HFFc6 (cell line): ENCODE data around the gene ANAPC2. TPM values are rescaled to one million over a fixed set of nuclear protein-coding genes. Genes with fewer than 3 reads are reported as not detected.

Experiments used
- DNase-seq: peaks from one replicate; pipeline ENCODE4 v3.0.0-alpha.2; 2018
- H3K27ac Mint-ChIP-seq: 2 replicates; pipeline ENCODE4 v1.8.0; 2020; ENCODE audit warnings: mild to moderate bottlenecking, mixed read lengths
- H3K27me3 Mint-ChIP-seq: 2 replicates; pipeline ENCODE4 v1.8.0; 2021; ENCODE audit warnings: mild to moderate bottlenecking, moderate library complexity, mixed read lengths; ENCODE audit not compliant: insufficient read depth
- H3K36me3 Mint-ChIP-seq: 2 replicates; pipeline ENCODE4 v1.8.0; 2021; ENCODE audit warnings: low read depth, mixed read lengths
- H3K4me1 Mint-ChIP-seq: 2 replicates; pipeline ENCODE4 v1.8.0; 2020; ENCODE audit warnings: low read depth, mixed read lengths
- H3K4me3 Mint-ChIP-seq: 2 replicates; pipeline ENCODE4 v1.8.0; 2020; ENCODE audit warnings: mild to moderate bottlenecking, moderate library complexity, mixed read lengths
- H3K9me3 Mint-ChIP-seq: 2 replicates; pipeline ENCODE4 v1.8.0; 2020; ENCODE audit warnings: mild to moderate bottlenecking, mixed read lengths
- CTCF ChIP-seq: fragments of 200-600 bp; sonication (generic); IDR thresholded peaks from 2 replicates; pipeline ENCODE4 v1.5.0; 2021; ENCODE audit warnings: antibody characterized with exemption, mild to moderate bottlenecking
- total RNA-seq, 6 experiments: library from RNA; stranded (reverse); fragmentation: NEBNext Ultra II Directional; extraction: Animal tissue kit (Norgen Biotek cat#: 25700); gene quantifications; 2 replicates in 1 of 6; 3 replicates in 5 of 6; pipeline ENCODE4 v1.2.3, GENCODE V29; 2021

The ANAPC2 gene
- total RNA-seq, 6 experiments from 2014 or later = 34.8 to 41.5 (median 37.4) TPM

DNA sequence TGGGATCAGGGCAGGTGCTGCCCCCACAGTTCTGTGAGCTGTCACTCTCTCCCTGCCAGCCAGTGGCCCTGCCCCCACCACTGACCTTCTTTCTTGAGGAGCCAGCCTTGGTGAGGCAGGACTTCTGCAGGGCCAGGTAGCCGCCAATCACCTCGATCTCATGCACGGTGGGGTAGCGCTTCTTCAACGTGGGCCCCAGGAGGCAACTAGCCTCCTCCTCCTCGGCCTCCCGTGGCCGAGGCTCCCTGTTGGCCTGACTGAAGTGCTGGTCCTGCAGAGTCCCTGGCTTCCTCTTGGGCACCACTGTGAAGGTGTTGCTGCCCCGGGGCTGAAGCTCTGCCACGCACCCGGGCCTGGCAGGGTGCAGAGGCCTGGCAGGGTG, 10.5 kb upstream of the ANAPC2 start:
- Mint-ChIP-seq H3K9me3 (no peaks in the 10 kb centered on the region), H3K36me3 (no peaks in the 10 kb centered on the region), H3K27me3 (peaks cover 3% of the 10 kb centered on the region), H3K27ac (no peak overlapping the region), H3K4me1 (peaks cover 14% of the 10 kb centered on the region), H3K4me3 (peak overlapping the region; percentile 87; the same call in 1 of the 2 replicates)
- no peak for TF ChIP-seq CTCF
- no peak for DNase-seq

GRCh38 chr9:137198051-137198901, 9.9 kb upstream of the ANAPC2 start:
- peak overlapping the region; percentile 87; the same call in 1 of the 2 replicates for H3K4me3 Mint-ChIP-seq
- peaks cover 3% of the 10 kb centered on the region for H3K27me3 Mint-ChIP-seq
- TF ChIP-seq CTCF = no peak
- no peak for DNase-seq
- H3K36me3 Mint-ChIP-seq = no peaks in the 10 kb centered on the region
- no peaks in the 10 kb centered on the region for H3K9me3 Mint-ChIP-seq
- no peak overlapping the region for H3K27ac Mint-ChIP-seq
- H3K4me1 Mint-ChIP-seq = peaks cover 14% of the 10 kb centered on the region

- Mint-ChIP-seq H3K4me3 (no peak overlapping the region), H3K27ac (no peak overlapping the region), H3K36me3 (no peaks in the 10 kb centered on the region), H3K9me3 (no peaks in the 10 kb centered on the region), H3K4me1 (peaks cover 13% of the 10 kb centered on the region), H3K27me3 (peaks cover 1% of the 10 kb centered on the region; the same call in 1 of the 2 replicates)
- TF ChIP-seq CTCF = no peak
- DNase-seq = no peak
Observed at GRCh38 chr9:137195525-137196220, 7.3 kb upstream of the ANAPC2 start.

DNA sequence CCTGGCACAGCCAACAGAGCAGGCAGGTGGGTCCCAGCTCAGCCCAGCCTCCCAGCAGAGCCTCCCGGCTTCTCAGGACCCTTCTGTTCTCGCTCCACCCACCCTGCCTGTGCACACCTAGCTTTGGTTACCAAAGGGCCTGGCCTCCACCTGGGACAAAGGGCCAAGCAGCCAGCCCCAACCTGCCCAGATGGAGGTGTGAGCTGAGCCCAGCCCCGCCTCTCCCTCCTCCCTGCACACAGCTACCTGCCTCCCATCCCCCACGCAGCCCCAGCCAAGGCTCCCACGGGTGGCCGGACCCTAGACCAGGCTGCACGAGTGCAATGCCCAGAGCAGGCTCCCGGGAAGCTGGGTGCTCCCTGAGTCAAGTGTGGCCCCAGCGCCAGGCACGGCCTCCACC, 6.5 kb upstream of the ANAPC2 start:
- Mint-ChIP-seq H3K4me3 (no peak overlapping the region), H3K27me3 (peaks cover 1% of the 10 kb centered on the region; the same call in 1 of the 2 replicates), H3K4me1 (peaks cover 16% of the 10 kb centered on the region), H3K9me3 (no peaks in the 10 kb centered on the region), H3K27ac (no peak overlapping the region), H3K36me3 (no peaks in the 10 kb centered on the region)
- DNase-seq = no peak
- TF ChIP-seq CTCF = no peak

- no peak for DNase-seq
- H3K36me3 Mint-ChIP-seq = no peaks in the 10 kb centered on the region; the same call in 1 of the 2 replicates
- no peak overlapping the region for H3K4me3 Mint-ChIP-seq
- H3K4me1 Mint-ChIP-seq = peaks cover 20% of the 10 kb centered on the region
- H3K9me3 Mint-ChIP-seq = no peaks in the 10 kb centered on the region
- no peak for TF ChIP-seq CTCF
- H3K27ac Mint-ChIP-seq = no peak overlapping the region
- H3K27me3 Mint-ChIP-seq = peaks cover 1% of the 10 kb centered on the region; the same call in 1 of the 2 replicates
Observed at GRCh38 chr9:137194388-137194787, 6.0 kb upstream of the ANAPC2 start.
